Omental fat pad (tissue), 4 donors: ENCODE data around the gene RPL11. TPM values are rescaled to one million over a fixed set of nuclear protein-coding genes. Genes with fewer than 3 reads are reported as not detected.

Source experiments
- ATAC-seq: fragments of 150-250 bp; one replicate; pipeline ENCODE4 v1.9.1; 2016; ENCODE audit warnings: mild to moderate bottlenecking, moderate library complexity; ENCODE audit not compliant: low FRiP score
- DNase-seq: peaks from one replicate; pipeline ENCODE4 v3.0.0-alpha.2; 2019; ENCODE audit warnings: low spot score
- CTCF ChIP-seq, 3 donors: fragments of 450-650 bp; IDR thresholded peaks; one replicate each; pipeline ENCODE4 v1.5.1; 2016 to 2017; ENCODE audit warnings: antibody characterized with exemption in 3 of 3, mild to moderate bottlenecking in 3 of 3, moderate library complexity in 2 of 3
- total RNA-seq, 4 donors: library from RNA; depleted of rRNA; stranded (reverse); fragments of >200 nt; gene quantifications; one replicate each; pipeline ENCODE4 v1.1.0, GENCODE V29; 2016

The RPL11 gene
- total RNA-seq, 4 donors from 2014 or later, result 867 to 1,131 (median 994) TPM

- DNase-seq, result no peak
- TF ChIP-seq CTCF (IDR thresholded peaks at IDR 0.05), result no peak
- ATAC-seq, result no peak
Observed at GRCh38 chr1:23709229-23709628, 17.6 kb downstream of the RPL11 start.

- no peak for DNase-seq
- TF ChIP-seq CTCF (IDR thresholded peaks at IDR 0.05), result no peak
- ATAC-seq, result no peak
Observed at GRCh38 chr1:23718482-23718881, 26.9 kb downstream of the RPL11 start.

GRCh38 chr1:23719162-23719820, 27.7 kb downstream of the RPL11 start:
- TF ChIP-seq CTCF (IDR thresholded peaks at IDR 0.05), result no peak
- ATAC-seq (no peak), DNase-seq (no peak)

- ATAC-seq, result no peak
- TF ChIP-seq CTCF (IDR thresholded peaks at IDR 0.05), result no peak
Observed at GRCh38 chr1:23720256-23720995, 28.8 kb downstream of the RPL11 start.

GRCh38 chr1:23722652-23723051, 31.0 kb downstream of the RPL11 start:
- ATAC-seq (no peak), DNase-seq (no peak)
- no peak for TF ChIP-seq CTCF (IDR thresholded peaks at IDR 0.05)

More at GRCh38 chr1:23720256-23720995, 28.8 kb downstream of the RPL11 start:
- DNase-seq, result no peak

GRCh38 chr1:23726686-23727085, 35.1 kb downstream of the RPL11 start:
- DNase-seq (no peak), ATAC-seq (no peak)
- TF ChIP-seq CTCF (IDR thresholded peaks at IDR 0.05), result no peak

- TF ChIP-seq CTCF (IDR thresholded peaks at IDR 0.05), result no peak
- DNase-seq (no peak), ATAC-seq (peak; percentile 97)
Observed at GRCh38 chr1:23727362-23727811, 35.8 kb downstream of the RPL11 start.
